Activated CD4-positive, CD25-positive, alpha-beta regulatory T cell treated with anti-CD3 and anti-CD28 coated beads, Interleukin-2, amount 50 U/mL, for 16 hours (primary cell): Measurements from ENCODE around the gene ASCC3.
"Not testable (repeated sequence)": the region's sequence is repeated elsewhere in the genome, so short reads cannot be mapped to it uniquely, and the experiment has no call there.

ENCODE experiments used
- DNase-seq: peaks from one replicate; pipeline ENCODE4 v3.0.0-alpha.2; 2020; ENCODE audit warnings: low read depth, low spot score

The ASCC3 gene, protein sequence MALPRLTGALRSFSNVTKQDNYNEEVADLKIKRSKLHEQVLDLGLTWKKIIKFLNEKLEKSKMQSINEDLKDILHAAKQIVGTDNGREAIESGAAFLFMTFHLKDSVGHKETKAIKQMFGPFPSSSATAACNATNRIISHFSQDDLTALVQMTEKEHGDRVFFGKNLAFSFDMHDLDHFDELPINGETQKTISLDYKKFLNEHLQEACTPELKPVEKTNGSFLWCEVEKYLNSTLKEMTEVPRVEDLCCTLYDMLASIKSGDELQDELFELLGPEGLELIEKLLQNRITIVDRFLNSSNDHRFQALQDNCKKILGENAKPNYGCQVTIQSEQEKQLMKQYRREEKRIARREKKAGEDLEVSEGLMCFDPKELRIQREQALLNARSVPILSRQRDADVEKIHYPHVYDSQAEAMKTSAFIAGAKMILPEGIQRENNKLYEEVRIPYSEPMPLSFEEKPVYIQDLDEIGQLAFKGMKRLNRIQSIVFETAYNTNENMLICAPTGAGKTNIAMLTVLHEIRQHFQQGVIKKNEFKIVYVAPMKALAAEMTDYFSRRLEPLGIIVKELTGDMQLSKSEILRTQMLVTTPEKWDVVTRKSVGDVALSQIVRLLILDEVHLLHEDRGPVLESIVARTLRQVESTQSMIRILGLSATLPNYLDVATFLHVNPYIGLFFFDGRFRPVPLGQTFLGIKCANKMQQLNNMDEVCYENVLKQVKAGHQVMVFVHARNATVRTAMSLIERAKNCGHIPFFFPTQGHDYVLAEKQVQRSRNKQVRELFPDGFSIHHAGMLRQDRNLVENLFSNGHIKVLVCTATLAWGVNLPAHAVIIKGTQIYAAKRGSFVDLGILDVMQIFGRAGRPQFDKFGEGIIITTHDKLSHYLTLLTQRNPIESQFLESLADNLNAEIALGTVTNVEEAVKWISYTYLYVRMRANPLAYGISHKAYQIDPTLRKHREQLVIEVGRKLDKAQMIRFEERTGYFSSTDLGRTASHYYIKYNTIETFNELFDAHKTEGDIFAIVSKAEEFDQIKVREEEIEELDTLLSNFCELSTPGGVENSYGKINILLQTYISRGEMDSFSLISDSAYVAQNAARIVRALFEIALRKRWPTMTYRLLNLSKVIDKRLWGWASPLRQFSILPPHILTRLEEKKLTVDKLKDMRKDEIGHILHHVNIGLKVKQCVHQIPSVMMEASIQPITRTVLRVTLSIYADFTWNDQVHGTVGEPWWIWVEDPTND (N-terminal part only)

DNA sequence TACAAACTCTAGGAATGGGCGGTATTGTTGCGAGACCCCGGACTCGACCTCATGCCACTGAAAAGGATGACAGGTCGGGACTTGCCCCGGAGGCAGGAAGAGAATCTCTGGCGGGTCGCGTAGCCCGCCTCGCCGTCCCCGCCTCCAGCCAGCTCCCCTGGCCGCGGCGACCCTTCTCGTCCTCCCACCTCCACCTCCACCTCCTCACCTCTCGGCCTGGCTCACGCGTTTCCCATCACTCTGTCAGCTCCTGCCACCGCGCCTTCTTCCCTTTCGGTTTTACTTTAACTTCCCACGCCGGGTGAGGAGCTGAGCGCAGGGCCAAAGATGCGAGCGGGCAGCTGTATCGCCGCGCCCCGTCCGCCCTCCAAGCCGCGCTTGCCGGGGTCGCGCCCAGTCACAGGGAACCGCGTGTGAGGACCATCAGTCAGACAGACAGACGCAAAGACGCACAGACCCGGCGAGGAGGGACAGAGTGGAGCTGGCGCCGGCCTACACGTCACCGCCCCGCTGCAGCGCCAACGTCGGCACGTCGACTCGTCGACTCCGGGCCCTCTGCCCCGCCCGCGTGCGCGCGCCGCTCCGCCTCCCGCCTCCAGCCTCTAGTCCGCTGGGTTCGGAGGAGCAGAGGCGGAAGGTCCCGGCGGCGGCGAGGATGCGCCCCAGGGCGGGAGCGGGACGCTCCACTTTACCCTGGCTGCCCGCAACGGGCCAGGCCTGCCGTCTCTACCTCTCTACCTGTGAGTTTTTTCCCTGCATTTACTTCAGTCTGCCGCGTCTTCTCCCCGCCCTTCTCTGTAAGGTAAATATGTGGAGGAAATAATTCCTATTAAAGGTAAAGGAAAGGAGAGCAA lies at the start of gene ASCC3:
ASCC3 (minus strand) TSS at position 477 of the 854 bp plus-strand sequence. CDS start 13,332 bp downstream, outside the sequence.
- DNase-seq = peak; percentile 78

DNA sequence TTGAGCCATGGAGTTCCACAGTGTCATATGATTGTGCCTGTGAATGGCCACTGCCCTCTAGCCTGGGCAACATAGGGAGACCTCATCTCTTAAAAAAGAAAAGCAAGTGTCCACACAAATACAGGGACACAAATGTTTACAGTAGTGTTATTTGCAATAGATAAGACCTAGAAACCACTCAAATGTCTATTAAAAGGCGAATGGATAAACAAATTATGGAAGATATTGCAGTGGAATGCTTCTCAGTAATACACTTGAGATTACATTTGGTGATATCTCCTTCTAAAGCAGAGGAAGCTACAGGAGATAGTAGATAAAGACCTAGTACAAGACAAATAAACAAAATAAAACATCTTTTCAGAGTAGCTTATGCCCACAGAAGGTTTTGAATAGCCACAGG lies 44.6 kb upstream of the ASCC3 start:
- DNase-seq = no peak

DNA sequence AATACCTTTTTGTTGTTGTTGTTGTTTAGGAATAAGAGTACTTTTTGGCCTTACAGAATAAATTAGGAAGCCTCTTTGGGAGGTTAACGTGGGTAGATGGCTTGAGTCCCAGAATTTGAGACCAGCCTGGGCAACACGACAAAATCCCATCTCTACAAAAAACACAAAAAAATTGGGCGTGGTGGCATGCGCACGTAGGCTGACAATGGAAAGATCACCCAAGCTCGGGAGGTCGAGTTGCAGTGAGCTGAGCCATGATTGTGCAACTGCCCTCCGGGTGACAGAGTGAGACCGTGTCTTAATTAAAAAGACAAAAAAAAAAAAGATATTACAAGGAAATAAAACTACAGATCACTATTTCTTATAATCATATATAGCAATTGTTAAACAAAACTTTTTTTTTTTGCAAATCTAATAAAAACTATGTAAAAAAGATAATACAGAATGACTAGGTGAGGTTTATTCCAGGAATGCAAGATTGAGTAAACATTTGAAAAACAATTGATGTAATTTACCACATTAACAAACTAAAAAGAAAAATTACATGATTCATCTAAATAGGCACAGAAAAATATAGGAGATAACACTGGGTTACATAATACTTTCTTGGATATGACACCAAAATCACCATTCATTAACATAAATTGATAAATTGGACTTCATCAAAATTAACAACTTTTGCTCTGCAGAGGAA lies 43.6 kb upstream of the ASCC3 start:
- no peak for DNase-seq

DNA sequence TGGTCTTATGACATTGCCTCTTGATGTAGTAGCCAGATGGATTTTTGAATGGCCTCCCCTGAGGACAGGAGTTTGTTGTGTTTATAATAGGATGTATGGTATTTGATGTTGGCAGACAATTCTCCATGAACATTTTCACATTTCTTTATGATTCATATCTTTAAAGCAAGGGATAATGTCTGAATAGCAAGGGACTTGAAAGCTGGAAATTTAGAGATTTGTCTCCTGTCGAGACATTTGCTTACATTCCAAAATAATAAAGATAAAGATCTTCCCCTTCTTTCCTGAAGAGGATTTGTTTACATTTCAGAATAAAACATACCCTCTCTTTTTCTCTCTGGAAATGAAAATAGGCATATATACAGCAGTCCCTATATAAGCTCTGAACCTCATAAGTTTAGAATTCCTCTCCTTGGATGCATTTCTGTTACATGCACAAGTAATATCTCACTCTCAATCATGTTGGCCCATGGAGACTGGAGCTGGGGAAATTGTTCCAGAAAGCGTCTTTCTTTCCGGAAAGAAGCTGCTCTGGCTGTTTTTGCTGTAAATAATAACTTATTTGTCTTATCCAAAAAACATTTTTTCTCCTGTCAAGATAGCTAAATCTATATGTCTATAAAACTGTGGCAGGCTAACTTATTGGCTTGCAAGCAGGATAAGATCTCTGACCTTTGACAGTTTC lies 42.5 kb upstream of the ASCC3 start:
- DNase-seq = no peak

DNA sequence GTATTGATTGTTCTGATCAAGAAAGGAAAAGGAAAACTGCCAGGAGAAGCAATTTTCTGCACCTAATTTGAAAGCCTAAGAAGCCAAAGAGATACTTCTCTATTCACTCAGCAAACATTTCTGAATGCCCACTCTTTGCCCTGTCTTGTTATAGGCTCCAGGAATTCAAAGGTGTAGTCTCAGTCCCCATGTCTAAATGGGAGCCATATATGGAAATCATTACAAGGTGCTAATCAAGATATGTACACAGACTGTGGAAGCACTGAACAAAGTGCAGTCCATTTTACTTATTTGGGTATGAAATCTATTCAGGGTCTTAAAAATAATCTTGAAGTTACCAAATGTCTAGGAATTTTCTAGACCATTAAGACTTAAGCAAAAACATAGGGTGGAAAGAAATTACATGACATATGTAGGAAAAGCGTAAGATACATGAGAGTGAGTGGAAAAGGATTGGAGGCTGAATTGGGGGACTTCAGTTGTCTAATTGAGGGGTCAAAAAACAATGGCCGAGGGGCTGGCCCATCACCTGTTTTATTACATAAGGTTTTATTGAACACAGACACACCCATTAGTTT lies 39.0 kb upstream of the ASCC3 start:
- DNase-seq = no peak

DNA sequence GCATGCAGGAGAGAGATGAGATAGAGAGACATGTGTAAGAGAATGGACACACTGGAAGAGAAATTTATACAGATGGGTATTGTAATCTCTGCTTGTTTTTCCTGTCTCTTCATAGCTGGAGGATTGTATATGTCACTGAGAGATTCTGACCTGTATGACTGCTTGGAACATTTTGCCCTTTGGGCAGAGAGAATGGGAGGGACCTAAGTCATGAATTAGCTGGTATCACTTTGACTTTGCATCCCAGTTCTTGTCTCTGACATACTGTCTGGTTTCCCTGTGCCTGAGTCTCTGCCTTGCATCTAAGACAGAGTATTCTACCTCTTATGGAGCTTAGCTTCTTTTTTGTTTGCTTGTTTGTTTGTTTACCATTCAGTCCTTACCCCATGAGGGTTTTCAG lies 37.0 kb upstream of the ASCC3 start:
- DNase-seq = no peak

DNA sequence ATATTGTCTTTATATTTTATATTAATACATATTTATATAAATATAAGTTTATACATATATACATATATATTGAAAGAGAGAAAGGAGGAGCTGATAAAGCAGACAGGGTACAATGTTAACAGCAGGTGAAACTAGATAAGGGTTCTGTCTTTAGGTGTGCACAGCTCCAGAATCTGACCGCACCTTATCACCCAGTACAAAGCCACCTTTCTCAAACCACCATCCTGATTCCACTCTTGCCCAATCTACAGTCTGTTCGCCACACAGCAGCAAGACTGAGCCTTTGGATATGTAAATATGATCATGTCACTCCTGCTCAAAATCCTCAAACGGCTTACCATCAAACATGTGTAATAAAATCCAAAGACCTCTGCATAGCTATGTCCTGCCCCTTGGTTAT lies 34.7 kb upstream of the ASCC3 start:
- DNase-seq = no peak

DNA sequence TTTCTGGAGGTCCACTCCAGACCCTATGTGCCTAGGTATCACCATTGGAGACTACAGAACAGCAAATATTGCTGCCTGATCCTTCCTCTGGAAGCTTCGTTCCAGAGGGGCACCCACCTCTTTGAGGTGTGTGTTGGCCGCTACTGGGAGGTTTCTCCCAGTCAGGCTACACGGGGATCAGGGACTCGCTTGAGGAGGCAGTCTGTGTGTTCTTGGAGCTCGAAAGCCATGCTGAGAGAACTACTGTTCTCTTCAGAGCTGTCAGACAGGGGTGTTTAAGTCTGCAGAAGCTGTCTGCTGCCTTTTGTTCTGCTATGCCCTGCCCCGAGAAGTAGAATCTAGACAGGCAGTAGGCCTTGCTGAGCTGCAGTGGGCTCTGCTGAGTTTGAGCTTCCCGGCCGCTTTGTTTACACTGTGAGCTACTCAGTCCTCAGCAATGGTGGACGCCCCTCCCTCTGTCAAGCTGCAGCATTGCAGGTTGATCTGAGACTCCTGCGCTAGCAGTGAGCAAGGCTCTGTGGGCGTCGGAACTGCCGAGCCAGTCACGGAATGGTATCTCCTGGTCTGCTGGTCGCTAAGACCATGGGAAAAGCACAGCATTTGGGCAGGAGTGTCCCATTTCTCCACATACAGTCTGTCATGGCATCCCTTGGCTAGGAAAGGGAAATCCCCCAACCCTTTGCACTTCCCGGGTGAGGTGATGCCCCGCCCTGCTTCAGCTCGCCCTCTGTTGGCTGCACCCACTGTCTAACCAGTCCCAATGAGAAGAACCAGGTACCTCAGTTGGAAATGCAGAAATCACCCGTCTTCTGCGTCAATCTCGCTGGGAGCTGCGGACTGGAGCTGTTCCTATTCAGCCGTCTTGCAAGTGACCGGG lies 32.5 kb upstream of the ASCC3 start:
- no peak for DNase-seq

DNA sequence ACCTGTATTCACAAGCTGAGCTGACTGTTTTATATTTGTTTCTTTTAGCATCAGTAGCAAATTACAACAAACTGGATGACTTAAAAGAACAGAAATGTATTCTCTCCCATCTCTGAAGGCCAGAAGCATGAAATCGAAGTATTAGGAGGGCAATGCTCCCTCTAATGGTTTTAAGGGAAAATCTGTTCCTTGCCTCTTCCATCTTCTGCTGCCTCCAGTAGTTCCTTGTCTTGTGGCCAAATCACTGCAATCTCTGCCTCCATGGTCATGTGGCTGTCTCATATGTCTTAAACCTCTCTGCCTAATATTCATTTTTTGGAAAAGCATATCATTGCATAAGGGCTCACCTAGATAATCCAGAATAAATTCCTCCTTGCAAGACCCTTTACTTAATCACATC lies 25.2 kb upstream of the ASCC3 start:
- no peak for DNase-seq

DNA sequence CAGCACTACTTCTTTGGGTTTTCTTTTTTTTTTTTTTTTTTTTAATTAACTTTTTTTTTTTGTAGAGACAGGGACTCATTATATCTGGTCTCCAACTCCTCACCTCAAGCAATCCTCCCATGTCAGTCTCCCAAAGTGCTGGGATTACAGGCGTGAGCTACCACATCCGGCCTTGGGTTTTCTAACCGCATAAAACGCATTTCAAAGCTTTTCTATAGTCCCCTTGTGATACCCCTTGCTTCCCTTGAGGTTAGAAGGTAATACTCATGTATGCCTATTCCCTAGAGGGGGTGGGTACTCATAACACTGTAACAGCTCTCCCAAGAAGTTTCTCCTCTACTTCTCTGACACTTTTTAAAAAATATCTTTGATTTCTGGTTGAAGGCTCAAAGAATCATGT lies 23.9 kb upstream of the ASCC3 start:
- DNase-seq = no peak

DNA sequence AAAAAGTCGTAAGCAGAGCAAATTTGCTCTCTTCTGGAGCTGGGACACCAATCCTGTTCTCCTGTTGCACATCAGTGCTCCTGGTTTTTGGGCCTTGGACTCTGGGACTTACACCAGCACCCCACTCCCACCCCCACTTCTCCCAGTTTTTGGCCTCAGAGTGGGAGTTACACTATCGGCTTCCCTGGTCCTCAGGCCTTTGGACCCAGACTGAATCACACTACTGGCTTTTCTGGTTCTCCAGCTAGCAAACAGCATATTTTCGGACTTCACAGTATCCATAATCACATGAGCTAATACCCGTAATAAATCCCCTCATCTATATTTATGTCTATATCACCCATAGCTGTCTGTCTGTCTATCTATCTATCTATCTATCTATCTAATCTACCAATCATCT lies 23.2 kb upstream of the ASCC3 start:
- no peak for DNase-seq

DNA sequence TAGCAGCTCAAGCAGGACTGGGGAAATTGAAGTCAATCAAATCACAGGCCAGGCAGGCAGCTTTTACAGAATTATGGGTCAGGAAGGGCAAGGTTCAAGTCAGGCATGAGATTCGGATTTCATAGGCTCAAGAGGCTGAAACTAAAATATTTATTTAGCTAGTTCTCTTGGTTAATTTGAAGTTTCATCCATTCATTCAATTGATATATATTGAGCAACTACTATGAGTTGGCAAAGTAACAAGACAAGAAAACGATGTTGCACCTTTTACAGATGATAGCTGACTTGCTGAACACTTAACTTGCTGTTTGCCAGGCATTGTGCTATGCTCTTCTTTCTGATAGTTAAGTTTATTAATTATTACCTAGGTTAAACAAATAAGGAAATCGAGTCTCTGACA lies 20.5 kb upstream of the ASCC3 start:
- no peak for DNase-seq

DNA sequence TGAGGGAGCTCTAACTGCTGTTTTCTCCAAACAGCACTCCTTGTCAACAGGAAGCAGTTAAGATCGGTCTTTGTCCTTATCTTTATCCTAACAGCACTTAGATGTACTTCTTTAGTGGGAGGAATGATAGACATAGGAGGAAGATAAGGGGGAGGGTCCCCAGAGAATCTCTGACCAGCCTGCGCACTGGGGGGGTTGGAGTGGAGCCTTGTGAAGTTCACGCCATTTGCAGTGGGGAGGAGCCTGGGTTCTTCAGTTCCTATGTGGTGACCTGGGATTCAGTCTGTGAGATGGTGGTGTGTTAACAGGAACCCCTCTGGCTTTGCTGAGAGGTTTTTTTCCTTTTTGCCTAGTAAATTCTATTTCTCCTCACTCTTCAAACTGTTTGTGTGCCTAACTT lies 18.1 kb upstream of the ASCC3 start:
- no peak for DNase-seq

DNA sequence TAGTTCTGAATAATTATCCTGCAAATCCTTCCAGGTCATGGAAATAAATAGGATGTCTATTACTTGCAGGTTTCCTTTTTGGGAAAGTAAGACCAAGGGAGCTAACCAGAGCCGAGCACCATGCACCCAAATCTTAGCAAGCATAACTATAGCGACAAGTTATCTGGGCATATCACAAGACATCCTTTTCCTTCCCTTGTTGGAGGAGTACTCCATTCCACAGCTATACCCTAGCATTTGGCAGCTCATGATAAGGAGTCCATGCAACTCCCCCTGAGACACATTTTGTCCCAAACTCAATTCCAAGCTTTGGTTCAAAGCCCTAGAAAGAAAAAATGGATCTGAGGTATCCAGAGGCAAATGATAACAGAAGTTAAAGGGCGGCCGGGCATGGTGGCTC lies 16.5 kb upstream of the ASCC3 start:
- no peak for DNase-seq

DNA sequence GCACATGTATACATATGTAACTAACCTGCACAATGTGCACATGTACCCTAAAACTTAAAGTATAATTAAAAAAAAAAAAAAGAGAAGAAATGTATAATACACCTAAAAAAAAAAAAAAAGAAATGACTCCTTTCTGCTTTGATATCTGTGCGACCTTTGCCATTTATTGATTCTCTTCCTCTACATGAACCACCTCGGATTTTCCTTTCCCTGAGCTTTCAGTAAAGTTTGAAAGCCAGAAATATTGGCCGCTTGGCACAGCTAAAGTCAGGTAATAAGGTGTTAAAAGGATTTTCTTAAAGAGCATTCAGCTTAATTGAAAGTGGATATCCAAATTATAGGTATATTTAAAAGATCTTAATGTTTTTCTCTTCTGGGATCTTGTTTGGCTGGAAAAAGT lies 12.6 kb upstream of the ASCC3 start:
- no peak for DNase-seq

DNA sequence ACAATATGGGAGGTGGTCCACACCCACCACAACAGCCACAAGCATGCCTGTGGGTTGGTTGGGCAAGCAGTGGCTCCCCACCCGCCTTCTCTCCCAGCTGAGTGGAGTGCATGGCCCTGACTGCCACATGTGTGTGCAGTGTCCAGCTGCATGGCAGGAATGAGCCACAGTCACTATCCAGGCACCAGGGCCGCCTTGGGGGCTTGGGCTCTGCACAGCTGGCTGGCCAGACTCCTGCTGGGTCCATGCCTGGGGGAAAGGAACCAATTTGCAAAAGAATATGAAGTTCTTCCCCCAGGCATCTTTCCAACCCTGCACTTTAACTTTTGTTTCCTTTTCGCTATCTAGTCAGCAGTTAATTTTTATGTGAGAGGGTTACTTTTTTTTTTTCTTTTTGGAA lies 11.6 kb upstream of the ASCC3 start:
- no peak for DNase-seq

DNA sequence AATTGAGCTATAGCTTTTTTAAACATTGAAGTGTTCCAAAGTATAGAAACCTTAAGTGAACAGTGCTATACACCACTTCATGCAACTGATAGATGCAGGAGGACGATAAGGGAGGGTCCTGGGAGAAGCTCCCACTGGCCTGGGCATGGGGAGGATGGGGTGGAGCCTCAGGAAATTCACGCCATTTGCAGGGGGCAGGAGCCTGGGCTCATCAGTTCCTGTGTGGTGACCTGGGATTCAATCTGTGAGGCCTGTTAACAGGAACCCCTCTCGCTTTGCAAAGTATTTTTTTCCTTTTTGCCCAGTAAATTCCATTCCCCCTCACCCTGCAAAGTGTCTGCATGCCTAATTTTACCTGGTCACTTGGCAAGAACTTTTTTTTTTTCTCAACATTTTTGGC lies 11.0 kb upstream of the ASCC3 start:
- no peak for DNase-seq

DNA sequence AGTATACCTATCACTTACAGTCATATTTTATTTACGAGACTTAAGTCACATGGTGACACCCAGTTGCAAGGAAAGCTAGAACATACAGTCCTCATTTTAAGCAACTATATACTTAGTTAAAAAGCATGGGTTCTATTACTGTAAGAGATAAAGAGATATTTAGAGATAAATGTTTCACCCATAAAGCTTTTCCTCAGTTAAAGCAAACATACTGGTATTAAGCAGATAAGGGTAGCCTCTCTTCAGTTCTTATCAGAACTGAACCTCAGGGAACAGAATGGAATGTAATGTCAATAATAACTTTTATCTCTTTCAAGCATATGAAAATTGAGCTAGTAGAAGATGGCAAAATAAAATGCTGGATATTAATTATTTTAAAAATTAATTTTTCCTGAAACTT lies 9.9 kb upstream of the ASCC3 start:
- no peak for DNase-seq

DNA sequence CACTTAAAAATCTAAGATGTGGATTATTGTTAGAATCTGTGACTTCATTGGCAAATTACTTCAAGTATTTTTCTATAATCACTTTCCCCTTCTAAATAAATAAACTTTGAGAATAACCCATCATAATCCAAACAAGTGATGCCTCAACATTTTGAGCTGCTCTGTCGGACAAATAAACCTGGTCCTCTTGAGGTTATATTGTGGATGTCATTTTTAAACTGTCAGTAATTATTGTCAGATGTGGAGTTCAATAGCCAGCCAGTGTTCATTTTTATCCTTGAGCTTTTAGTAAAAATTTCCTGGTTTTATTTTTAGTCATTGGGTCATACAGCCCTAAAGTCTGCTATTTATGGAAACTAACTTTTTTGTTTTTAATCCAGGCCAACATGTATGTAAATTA lies 9.5 kb upstream of the ASCC3 start:
- not testable (repeated sequence) for DNase-seq
